Left renal cortex interstitium (tissue), 4 donors: ENCODE measurements around the gene EHF. TPM values are rescaled to one million over a fixed set of nuclear protein-coding genes. Genes with fewer than 3 reads are reported as not detected.

ENCODE experiments used
- DNase-seq, 4 donors: peaks; one replicate each; pipeline ENCODE4 v3.0.0-alpha.2; 2013; ENCODE audit warnings: low read depth in 4 of 4, low spot score in 2 of 4, missing footprints in 1 of 4
- polyA plus RNA-seq, 4 donors: library from polyadenylated mRNA; unstranded; fragments of 120-200 nt; gene quantifications; one replicate each; pipeline ENCODE4 v1.2.1, GENCODE V29; 2013; ENCODE audit not compliant: insufficient read length in 4 of 4

EHF gene
- polyA plus RNA-seq, 4 donors = 17.8 to 34.5 (median 24.7) TPM

DNA sequence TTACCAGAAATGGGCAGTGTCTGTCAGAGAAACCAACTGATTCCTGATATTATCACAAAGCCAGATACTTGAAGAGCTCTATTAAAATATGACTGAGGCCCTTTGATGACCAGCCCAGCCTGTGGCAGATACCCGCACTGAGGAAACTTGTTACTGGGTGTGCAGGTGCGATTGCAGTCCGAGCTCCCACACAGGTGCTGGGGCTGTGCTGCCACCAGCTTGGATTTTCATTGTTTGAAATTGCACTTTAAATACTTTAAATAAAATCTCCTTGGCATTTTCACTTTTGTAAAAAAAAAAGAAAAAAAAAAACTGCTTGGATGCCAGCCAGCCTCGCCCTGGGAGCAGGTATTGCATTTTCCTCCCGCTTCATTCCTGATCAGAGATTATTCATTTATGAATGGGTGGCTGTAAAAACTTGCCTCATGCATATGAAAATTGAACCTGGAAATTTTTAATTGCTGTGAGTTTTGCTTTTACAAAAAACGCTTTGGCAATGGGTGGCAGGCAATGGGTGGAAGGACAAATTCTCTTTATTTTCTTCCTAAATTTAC, 21.2 kb downstream of the EHF start:
- DNase-seq = no peak

- DNase-seq = no peak
These were observed 22.0 kb downstream of the EHF start for GRCh38 chr11:34642873-34643272.

GRCh38 chr11:34643311-34643710, 22.4 kb downstream of the EHF start:
- DNase-seq = no peak

DNA sequence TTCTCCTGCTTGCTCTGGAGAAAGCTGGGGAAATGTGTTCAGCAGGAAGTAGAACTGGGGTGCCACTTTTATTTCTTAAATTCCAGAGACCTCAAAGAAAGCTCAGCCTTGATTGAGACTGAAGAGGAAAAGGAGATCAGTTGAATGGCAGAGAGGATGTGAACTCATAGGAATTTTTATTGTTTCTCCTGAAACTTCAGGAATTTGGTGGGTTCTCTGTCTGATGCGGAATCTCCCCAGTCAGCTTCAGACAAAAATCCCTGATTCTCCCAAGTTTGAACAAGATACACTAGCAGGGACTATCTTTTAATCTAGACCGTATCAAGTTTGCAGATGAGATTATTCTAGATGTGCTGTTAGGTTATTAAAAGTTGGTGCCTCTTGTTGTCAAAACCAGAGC, 23.0 kb downstream of the EHF start:
- DNase-seq = no peak

GRCh38 chr11:34644669-34645406, 23.9 kb downstream of the EHF start:
- no peak for DNase-seq

- DNase-seq = no peak
These were observed 25.5 kb downstream of the EHF start for GRCh38 chr11:34646431-34646830.

GRCh38 chr11:34647131-34647530, 26.2 kb downstream of the EHF start:
- no peak for DNase-seq

GRCh38 chr11:34647532-34647931, 26.6 kb downstream of the EHF start:
- DNase-seq = no peak

DNA sequence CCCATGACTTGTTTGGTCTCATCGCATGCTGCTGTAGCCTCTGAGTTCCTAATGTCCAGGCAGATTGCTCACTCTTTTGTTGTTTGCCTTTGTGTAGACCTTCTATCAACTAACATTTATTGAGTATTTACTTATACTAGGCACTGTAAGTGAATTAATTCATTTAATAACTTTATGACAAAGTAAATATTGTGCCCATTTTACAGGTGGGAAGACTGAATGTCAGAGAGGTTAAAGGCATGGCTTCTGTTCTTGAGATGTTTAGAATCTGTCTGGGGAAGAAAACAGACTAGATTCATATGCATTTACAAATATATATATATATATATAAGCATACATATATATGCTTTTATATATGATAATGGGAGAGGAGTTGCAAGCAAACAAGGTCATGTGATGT, 27.1 kb downstream of the EHF start:
- DNase-seq = no peak

DNA sequence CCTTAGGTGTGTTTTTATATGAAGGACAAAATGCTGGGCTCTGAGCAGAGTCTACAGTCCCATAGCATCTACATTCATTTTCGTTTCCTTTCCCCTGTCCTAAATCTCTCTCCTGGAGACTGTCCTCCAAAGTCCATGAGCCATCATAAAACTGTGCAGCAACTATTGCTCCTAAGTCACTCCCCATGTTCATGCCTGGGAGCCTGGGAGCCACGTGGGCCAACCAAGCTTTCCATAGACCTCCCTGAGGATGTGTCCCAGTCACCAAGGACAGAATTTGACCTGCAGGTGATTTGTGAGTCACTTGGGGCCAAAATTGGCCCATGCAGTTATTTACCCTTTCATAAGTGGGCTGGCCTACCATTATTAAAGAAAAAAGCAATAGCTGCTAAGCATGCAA, 28.7 kb downstream of the EHF start:
- DNase-seq = no peak

- DNase-seq = no peak
These were observed 29.6 kb downstream of the EHF start for GRCh38 chr11:34650528-34650927.

- no peak for DNase-seq
These were observed 30.7 kb downstream of the EHF start for GRCh38 chr11:34651551-34651950.

GRCh38 chr11:34652191-34652973, 31.5 kb downstream of the EHF start:
- no peak for DNase-seq

- no peak for DNase-seq
These were observed 32.1 kb downstream of the EHF start for GRCh38 chr11:34653031-34653430.

GRCh38 chr11:34653851-34654482, 33.1 kb downstream of the EHF start:
- no peak for DNase-seq

- no peak for DNase-seq
These were observed 33.8 kb downstream of the EHF start for GRCh38 chr11:34654483-34655334.

DNA sequence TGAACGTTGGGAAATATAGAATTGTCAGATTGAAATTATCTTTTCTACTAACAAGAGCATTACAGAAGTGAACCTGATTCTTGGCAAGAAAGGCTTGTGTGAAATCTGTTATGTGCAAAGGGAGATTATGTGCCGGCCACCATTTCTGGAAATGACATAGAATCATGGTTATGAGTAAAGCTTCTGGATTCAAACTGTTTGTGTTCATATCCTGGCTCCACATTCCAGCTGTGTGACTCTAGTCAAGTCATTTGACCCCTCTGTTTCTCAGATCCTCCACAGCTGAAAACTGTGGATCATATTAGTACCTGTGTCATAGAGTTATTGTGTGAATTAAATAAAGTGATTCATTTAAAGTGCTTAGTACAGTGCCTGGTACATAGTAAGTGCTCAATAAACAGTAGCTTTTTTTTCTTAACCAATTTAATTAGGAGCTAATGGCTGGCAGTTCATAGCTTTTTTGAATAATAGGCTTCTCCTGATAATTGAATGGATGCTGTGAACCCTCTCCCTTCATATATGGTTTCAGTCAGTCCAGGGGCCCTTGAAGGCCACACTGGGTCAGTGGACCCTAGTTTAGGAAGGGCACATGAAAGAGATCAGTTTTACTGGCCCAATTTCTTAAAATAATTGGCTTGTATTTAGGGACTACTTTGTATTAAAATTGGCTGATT, 34.6 kb downstream of the EHF start:
- DNase-seq = no peak

GRCh38 chr11:34656062-34656720, 35.3 kb downstream of the EHF start:
- no peak for DNase-seq
